ENCODE data around the gene CLDND1. TPM values are rescaled to one million over a fixed set of nuclear protein-coding genes. Genes with fewer than 3 reads are reported as not detected.

CLDND1 gene
- total and polyA plus RNA-seq, 10 of the 15 experiments (the other 5 are each of a cell fraction or from before 2014, with no cell fraction given) = 97.8 to 225 (median 152) TPM

DNA sequence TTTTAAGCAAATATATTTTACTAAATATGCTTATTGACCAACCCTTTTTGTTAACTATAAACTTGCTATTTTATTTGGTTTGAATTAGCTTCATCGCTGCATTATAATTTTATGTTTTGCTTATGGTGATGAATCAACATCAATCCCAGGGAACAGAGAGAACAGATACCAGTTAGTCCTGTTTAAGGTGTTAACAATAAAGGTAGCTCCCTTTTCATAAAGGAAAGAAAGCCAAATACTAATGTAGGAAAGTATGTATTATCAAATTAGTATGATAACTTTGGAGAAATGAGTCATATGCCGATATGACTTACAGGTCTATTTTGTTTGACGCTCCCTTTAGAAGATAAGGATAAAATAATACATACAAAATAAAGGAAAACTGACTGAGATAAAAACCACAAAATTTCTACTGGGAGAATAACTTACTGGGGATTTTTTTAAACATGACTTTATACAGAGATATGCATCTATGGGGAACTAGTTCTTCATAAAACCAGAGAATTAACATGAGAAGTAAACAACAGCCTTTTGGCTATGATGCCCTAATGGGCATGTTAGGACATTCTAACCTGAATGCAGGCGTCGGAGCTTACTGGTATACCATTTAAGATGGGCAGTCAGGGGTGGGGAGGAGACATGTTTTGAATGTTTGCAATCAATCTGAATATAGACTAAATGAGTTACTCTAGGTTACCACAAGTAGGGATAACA, 20.7 kb downstream of the CLDND1 start:
- Histone ChIP-seq H3K4me2 (ENCODE audit: control insufficient read depth, insufficient read depth) (no peak overlapping the region), H3K27me3 (replicated peaks in 1 of 2; ENCODE audit: control insufficient read depth in 2 of 2, insufficient read depth in 2 of 2, low read length in 1 of 2) (no peaks in the 10 kb centered on the region), H4K20me1 (ENCODE audit: control insufficient read depth, insufficient read depth) (no peaks in the 10 kb centered on the region), H3K27ac (ENCODE audit: control insufficient read depth, insufficient read depth) (no peak overlapping the region), H3K4me1 (ENCODE audit: control insufficient read depth, insufficient read depth, low read length) (no peaks in the 10 kb centered on the region), H3K4me3 (no peak overlapping the region), H3K9me3 (replicated peaks; ENCODE audit: control insufficient read depth, insufficient read depth, low read length) (no peaks in the 10 kb centered on the region), H3K36me3 (ENCODE audit: control insufficient read depth in 2 of 2, insufficient read depth in 2 of 2, low read length in 1 of 2) (no peaks in the 10 kb centered on the region), H3K79me2 (ENCODE audit: control insufficient read depth, insufficient read depth, low read length) (no peaks in the 10 kb centered on the region), H3K9ac (ENCODE audit: control insufficient read depth, insufficient read depth, low read length) (no peak overlapping the region), H2AFZ (ENCODE audit: control insufficient read depth, low read depth, low read length) (no peak overlapping the region)
- POLR2A ChIA-PET = no interaction called here
- CTCF ChIA-PET = interaction anchor here (0.7 to 2.0 kb wide), 2 partner anchors 70 to 158 kb away, joined by 3 to 7 read pairs; no protein-coding TSS in a partner anchor
- ATAC-seq = no peak
- no peak for DNase-seq (ENCODE audit: low read depth, low spot score)
- SMC1A ChIA-PET (ENCODE audit: uncharacterized antibody, unreplicated experiment) = interaction anchor here (2.3 kb wide), 1 partner anchor 14 kb away, joined by 6 read pairs; no protein-coding TSS in a partner anchor
- RAD21 ChIA-PET (ENCODE audit: unreplicated experiment) = no interaction called here
- in situ Hi-C loops (cut with MboI) = no loop called here
- no peak for TF ChIP-seq IKZF1 (conservative IDR thresholded peaks at IDR 0.05)
- no peak for TF ChIP-seq ZNF622 (IDR thresholded peaks at IDR 0.05)
- intact Hi-C loops (cut with micrococcal nuclease; ENCODE audit: unreplicated experiment) = no loop called here
- WGBS (ENCODE audit: insufficient coverage, insufficient replicate concordance, low lambda C conversion rate, missing lambda C conversion rate) = 88% methylated on average over 5 of the region's 5 CpGs
- FAIRE-seq = no peak
- no TSS peak for BruUV-seq (replicated peaks)

DNA sequence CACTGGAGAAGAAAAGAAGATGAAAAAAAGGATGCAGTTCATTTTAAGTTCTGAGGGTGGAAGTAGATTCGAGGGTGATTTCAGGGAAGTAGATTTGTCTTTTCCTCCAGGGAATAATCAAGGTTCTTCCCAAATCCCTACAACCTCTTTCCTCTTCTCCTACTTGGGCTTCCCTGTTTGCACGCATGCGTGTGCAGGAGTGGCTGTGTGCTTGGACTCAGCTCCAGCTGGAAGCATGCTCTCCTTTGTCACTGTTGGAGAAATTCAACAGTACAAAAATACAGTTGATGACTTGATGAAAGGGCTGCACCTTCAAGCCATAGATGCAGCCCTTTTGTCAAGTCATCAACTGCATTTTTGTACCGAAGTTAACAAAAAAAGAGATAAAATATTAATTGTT, 21.4 kb downstream of the CLDND1 start:
- ChIA-PET SMC1A (ENCODE audit: uncharacterized antibody, unreplicated experiment) (interaction anchor here (2.3 kb wide), 1 partner anchor 15 kb away, joined by 6 read pairs; no protein-coding TSS in a partner anchor), RAD21 (ENCODE audit: unreplicated experiment) (no interaction called here), POLR2A (no interaction called here), CTCF (interaction anchor here (1.1 to 2.0 kb wide), 3 partner anchors 14 to 71 kb away, joined by 3 to 7 read pairs (median 3); no protein-coding TSS in a partner anchor)
- Histone ChIP-seq H3K9ac (ENCODE audit: control insufficient read depth, insufficient read depth, low read length) (no peak overlapping the region), H3K79me2 (ENCODE audit: control insufficient read depth, insufficient read depth, low read length) (no peaks in the 10 kb centered on the region), H3K9me3 (replicated peaks; ENCODE audit: control insufficient read depth, insufficient read depth, low read length) (no peaks in the 10 kb centered on the region), H3K4me1 (ENCODE audit: control insufficient read depth, insufficient read depth, low read length) (no peaks in the 10 kb centered on the region), H4K20me1 (ENCODE audit: control insufficient read depth, insufficient read depth) (no peaks in the 10 kb centered on the region), H3K36me3 (ENCODE audit: control insufficient read depth in 2 of 2, insufficient read depth in 2 of 2, low read length in 1 of 2) (no peaks in the 10 kb centered on the region), H3K27ac (ENCODE audit: control insufficient read depth, insufficient read depth) (no peak overlapping the region), H3K4me3 (no peak overlapping the region), H2AFZ (ENCODE audit: control insufficient read depth, low read depth, low read length) (no peak overlapping the region), H3K4me2 (ENCODE audit: control insufficient read depth, insufficient read depth) (no peak overlapping the region), H3K27me3 (replicated peaks in 1 of 2; ENCODE audit: control insufficient read depth in 2 of 2, insufficient read depth in 2 of 2, low read length in 1 of 2) (no peaks in the 10 kb centered on the region)
- in situ Hi-C loops (cut with MboI) = no loop called here
- FAIRE-seq (no peak), ATAC-seq (no peak), DNase-seq (ENCODE audit: low read depth, low spot score) (no peak)
- 97% methylated on average over 4 of the region's 4 CpGs for WGBS (ENCODE audit: insufficient coverage, insufficient replicate concordance, low lambda C conversion rate, missing lambda C conversion rate)
- intact Hi-C loops (cut with micrococcal nuclease; ENCODE audit: unreplicated experiment) = no loop called here
- BruUV-seq (replicated peaks) = no TSS peak
- TF ChIP-seq POLR2AphosphoS2 (IDR thresholded peaks at IDR 0.05; ENCODE audit: low read depth, low read length) = no peak
- no peak for TF ChIP-seq RB1 (IDR thresholded peaks at IDR 0.05; ENCODE audit: borderline replicate concordance)
- TF ChIP-seq SPI1 (IDR thresholded peaks at IDR 0.05; ENCODE audit: borderline replicate concordance, insufficient read depth, low read depth, low read length) = no peak
- no peak for TF ChIP-seq RCOR1 (conservative IDR thresholded peaks at IDR 0.05; ENCODE audit: low read depth, low read length)
- TF ChIP-seq, protein P1, sequence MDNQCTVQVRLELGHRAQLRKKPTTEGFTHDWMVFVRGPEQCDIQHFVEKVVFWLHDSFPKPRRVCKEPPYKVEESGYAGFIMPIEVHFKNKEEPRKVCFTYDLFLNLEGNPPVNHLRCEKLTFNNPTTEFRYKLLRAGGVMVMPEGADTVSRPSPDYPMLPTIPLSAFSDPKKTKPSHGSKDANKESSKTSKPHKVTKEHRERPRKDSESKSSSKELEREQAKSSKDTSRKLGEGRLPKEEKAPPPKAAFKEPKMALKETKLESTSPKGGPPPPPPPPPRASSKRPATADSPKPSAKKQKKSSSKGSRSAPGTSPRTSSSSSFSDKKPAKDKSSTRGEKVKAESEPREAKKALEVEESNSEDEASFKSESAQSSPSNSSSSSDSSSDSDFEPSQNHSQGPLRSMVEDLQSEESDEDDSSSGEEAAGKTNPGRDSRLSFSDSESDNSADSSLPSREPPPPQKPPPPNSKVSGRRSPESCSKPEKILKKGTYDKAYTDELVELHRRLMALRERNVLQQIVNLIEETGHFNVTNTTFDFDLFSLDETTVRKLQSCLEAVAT (IDR thresholded peaks at IDR 0.05) = no peak
- TF ChIP-seq, protein P2, sequence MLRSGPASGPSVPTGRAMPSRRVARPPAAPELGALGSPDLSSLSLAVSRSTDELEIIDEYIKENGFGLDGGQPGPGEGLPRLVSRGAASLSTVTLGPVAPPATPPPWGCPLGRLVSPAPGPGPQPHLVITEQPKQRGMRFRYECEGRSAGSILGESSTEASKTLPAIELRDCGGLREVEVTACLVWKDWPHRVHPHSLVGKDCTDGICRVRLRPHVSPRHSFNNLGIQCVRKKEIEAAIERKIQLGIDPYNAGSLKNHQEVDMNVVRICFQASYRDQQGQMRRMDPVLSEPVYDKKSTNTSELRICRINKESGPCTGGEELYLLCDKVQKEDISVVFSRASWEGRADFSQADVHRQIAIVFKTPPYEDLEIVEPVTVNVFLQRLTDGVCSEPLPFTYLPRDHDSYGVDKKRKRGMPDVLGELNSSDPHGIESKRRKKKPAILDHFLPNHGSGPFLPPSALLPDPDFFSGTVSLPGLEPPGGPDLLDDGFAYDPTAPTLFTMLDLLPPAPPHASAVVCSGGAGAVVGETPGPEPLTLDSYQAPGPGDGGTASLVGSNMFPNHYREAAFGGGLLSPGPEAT (IDR thresholded peaks at IDR 0.05; ENCODE audit: low read depth) = no peak
- TF ChIP-seq, protein P3, sequence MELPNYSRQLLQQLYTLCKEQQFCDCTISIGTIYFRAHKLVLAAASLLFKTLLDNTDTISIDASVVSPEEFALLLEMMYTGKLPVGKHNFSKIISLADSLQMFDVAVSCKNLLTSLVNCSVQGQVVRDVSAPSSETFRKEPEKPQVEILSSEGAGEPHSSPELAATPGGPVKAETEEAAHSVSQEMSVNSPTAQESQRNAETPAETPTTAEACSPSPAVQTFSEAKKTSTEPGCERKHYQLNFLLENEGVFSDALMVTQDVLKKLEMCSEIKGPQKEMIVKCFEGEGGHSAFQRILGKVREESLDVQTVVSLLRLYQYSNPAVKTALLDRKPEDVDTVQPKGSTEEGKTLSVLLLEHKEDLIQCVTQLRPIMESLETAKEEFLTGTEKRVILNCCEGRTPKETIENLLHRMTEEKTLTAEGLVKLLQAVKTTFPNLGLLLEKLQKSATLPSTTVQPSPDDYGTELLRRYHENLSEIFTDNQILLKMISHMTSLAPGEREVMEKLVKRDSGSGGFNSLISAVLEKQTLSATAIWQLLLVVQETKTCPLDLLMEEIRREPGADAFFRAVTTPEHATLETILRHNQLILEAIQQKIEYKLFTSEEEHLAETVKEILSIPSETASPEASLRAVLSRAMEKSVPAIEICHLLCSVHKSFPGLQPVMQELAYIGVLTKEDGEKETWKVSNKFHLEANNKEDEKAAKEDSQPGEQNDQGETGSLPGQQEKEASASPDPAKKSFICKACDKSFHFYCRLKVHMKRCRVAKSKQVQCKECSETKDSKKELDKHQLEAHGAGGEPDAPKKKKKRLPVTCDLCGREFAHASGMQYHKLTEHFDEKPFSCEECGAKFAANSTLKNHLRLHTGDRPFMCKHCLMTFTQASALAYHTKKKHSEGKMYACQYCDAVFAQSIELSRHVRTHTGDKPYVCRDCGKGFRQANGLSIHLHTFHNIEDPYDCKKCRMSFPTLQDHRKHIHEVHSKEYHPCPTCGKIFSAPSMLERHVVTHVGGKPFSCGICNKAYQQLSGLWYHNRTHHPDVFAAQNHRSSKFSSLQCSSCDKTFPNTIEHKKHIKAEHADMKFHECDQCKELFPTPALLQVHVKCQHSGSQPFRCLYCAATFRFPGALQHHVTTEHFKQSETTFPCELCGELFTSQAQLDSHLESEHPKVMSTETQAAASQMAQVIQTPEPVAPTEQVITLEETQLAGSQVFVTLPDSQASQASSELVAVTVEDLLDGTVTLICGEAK (IDR thresholded peaks at IDR 0.05; ENCODE audit: borderline replicate concordance) = no peak
